Measurements from ENCODE around the gene TTC38. TPM values are rescaled to one million over a fixed set of nuclear protein-coding genes. Genes with fewer than 3 reads are reported as not detected.
A peak's percentile ranks its signal among the peaks of the same experiment; 100 is the strongest.

The TTC38 gene
- total RNA-seq, result 24.1 TPM
- long read RNA-seq, transcript TTC38-201 (14 exons, 2,610 nt), result major isoform, 57 of 85 reads
- long read RNA-seq, partial matches to known transcripts, result 7 of 85 reads
- long read RNA-seq, other reads (novel, unspliced or antisense), result 21 of 85 reads

GRCh38 chr22:46267431-46268279, at the start of gene TTC38:
TTC38 (plus strand) TSS chr22:46268008; CDS start chr22:46268040, 32 bp downstream.
- ATAC-seq (ENCODE audit: poor library complexity) (peak; percentile 98), DNase-seq (peak; percentile 97)
- intact Hi-C loops (cut with DNase I), result no loop called here

GRCh38 chr22:46219636-46220035, 48.2 kb upstream of the TTC38 start:
- intact Hi-C loops (cut with DNase I), result no loop called here
- no peak for DNase-seq
- ATAC-seq (ENCODE audit: poor library complexity), result no peak

- ATAC-seq (ENCODE audit: poor library complexity) (no peak), DNase-seq (no peak)
- intact Hi-C loops (cut with DNase I), result no loop called here
These were observed 46.9 kb upstream of the TTC38 start for GRCh38 chr22:46220921-46221320.

GRCh38 chr22:46224044-46224897, 43.5 kb upstream of the TTC38 start:
- ATAC-seq (ENCODE audit: poor library complexity), result peak; percentile 20
- no peak for DNase-seq
- intact Hi-C loops (cut with DNase I), result no loop called here

GRCh38 chr22:46224898-46225290, 42.9 kb upstream of the TTC38 start:
- intact Hi-C loops (cut with DNase I), result no loop called here
- no peak for DNase-seq
- ATAC-seq (ENCODE audit: poor library complexity), result no peak

DNA sequence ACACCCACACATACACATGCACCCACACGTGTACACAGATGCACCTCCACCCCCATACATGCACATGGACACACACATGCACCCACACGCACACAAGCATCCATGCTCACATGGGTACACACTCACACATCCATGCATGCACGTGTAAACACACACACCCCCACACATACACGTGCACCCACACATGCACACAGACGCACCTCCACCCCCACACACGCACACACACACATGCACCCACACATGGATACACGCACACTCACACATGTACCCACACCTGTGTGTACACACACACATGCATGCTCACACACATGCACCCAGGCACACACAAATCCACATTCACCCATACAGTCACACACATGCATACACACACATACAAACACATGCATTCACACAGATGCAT, 42.2 kb upstream of the TTC38 start:
- intact Hi-C loops (cut with DNase I), result no loop called here
- no peak for ATAC-seq (ENCODE audit: poor library complexity)
- DNase-seq, result no peak

GRCh38 chr22:46226577-46226976, 41.2 kb upstream of the TTC38 start:
- DNase-seq (no peak), ATAC-seq (ENCODE audit: poor library complexity) (no peak)
- intact Hi-C loops (cut with DNase I), result no loop called here

- ATAC-seq (ENCODE audit: poor library complexity), result no peak
- no peak for DNase-seq
- intact Hi-C loops (cut with DNase I), result no loop called here
These were observed 38.1 kb upstream of the TTC38 start for GRCh38 chr22:46229701-46230100.

DNA sequence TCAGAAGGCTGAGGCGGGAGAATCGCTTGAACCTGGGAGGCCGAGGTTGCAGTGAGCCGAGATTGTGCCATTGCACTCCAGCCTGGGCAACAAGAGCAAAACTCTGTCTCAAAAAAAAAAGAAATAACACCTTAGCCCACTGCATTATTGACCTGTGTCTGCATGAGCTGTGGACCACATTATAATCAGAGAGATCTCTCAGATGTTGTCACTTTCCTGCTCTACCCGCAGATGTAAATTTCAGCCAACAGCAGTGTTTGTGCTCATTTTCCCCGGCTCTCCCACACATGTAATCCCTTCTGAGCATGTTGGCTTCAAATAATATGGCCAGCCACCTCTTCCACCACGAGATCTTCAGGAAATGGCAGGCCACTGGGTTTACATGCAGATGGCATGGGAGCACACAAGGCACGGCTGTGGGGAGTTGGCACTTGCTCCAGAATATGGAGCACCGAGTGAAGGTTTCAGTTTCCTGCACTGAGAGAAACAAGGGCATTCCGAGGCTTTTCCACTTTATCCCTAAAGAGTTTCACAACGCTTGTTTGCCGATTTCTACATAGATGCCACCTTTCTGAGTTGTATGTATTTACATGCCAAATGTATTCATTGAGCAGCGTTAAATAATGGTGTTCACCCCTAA, 37.4 kb upstream of the TTC38 start:
- intact Hi-C loops (cut with DNase I), result no loop called here

GRCh38 chr22:46233231-46233630, 34.6 kb upstream of the TTC38 start:
- peak; percentile 82 for ATAC-seq (ENCODE audit: poor library complexity)
- peak; percentile 66 for DNase-seq
- intact Hi-C loops (cut with DNase I), result no loop called here

More for the DNA sequence above, 37.4 kb upstream of the TTC38 start:
- ATAC-seq (ENCODE audit: poor library complexity) (no peak), DNase-seq (no peak)

- intact Hi-C loops (cut with DNase I), result no loop called here
- no peak for ATAC-seq (ENCODE audit: poor library complexity)
These were observed 32.8 kb upstream of the TTC38 start for GRCh38 chr22:46234969-46235368.

GRCh38 chr22:46237453-46238124, 30.2 kb upstream of the TTC38 start:
- intact Hi-C loops (cut with DNase I), result no loop called here
- ATAC-seq (ENCODE audit: poor library complexity) (peak; percentile 55), DNase-seq (peak; percentile 83)

More at GRCh38 chr22:46234969-46235368, 32.8 kb upstream of the TTC38 start:
- no peak for DNase-seq

DNA sequence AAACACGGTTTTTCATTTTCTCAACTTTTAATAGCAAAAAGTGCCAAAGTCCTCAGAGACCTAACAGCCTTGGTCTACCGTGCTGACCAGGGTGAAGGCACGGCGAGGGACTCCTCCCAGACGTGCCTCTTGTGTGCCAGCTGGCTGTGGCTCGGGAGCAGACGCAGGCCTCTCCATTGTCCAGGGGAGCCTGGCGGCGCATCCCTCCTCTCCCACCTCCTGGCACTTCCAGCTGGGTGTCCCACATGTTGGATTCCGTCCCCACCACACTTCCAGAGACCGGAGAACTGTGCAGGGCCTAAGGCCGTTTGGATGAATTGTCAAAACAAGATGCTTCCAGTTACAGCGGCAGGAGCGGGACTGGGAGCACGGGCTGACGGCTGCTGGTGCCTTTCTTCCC, 29.3 kb upstream of the TTC38 start:
- ATAC-seq (ENCODE audit: poor library complexity), result peak; percentile 47
- no peak for DNase-seq
- intact Hi-C loops (cut with DNase I), result no loop called here

DNA sequence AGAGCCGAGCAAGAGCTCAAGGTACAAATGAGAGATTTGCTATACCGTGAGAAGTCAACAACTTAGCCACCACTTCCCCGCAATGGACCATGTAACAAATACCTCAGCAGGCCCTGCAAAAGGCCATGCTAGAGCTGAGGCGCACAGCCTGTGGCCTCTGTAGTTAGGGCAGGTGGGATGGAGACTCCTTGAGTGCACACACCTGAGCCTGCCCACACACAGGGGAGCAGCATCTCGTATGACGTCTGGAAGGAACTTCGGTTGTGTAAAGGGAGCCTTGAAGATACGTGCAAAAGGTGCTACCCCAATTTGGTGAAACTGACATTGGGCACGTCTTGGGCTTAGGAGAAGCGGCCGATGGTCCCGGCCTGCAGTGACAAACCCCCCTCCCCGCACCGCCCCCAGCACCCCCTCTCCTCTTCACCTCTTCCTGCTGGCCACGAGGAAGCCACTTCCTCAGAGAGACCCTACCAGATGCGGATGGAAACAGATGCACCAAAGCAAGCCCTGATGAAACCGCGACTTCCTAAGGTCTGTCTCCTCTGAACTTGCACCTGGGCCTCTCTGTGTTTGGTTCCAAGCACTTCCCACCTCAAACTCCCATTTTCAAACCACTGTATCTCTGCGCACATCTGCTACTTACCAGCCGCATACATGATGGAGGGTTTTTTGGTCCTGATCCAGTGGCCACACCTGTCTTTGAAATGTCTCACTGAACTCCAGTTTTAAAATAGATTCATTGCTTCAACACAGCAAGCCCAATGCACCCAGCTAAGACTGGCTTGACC, 28.4 kb upstream of the TTC38 start:
- no peak for ATAC-seq (ENCODE audit: poor library complexity)
- intact Hi-C loops (cut with DNase I), result no loop called here
- DNase-seq, result no peak

DNA sequence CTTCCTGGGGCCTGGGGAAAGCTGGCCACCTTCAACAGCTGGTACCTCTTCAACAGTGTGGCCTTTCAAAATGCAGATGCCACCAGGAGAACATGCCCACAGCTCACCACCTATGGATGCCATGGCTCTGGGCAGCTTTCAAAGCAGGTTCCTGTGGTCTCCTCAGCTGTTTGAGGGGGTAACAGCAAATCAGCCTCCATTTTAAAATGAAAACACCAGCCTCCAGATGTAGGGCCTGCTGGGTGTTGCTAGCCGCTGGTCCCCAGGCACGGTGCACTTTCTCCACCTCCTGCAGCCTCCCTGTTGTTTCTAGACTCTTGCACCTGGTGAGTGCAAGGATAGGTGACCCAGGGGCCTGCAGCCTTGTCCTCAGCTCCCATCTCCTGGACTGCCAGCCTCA, 27.7 kb upstream of the TTC38 start:
- DNase-seq (no peak), ATAC-seq (ENCODE audit: poor library complexity) (no peak)
- intact Hi-C loops (cut with DNase I), result no loop called here

DNA sequence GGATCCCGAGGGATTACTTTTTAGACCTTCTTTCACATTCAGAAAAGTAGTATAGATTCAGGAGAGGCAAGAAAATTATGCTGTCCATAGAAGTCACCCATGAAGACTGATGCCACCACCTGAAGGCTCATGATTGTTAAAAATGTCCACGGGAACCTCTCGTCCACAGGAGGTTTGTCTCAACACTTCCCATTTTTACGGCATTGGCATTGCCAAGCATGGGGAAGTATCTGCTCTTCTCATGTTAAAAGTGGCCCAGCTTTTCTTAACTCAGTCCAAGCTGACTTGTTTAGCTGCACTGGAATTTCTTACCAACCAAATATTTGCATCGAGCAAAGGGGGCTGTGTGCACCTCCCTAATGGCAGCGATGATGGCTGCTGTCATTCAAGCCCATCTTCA, 27.3 kb upstream of the TTC38 start:
- ATAC-seq (ENCODE audit: poor library complexity), result no peak
- intact Hi-C loops (cut with DNase I), result no loop called here
- DNase-seq, result no peak

DNA sequence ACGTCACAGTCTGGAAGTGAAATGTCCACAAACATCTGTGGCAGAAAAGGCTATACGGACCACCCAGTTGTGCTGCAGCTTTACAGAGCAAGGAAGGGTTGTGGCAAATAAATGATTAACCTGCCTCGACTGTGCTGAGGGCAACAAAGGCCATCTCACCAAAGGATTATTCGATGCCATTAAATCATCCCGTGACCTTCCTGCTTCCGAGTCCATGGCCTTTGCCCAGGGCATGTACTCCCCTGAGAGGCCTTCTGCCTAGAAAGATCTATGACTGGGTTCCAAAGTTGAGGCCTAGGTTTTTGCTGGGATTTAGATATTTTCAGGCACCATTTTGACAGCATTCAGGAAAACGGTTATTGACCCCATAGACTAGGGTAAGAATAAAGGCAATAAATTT, 26.9 kb upstream of the TTC38 start:
- intact Hi-C loops (cut with DNase I), result no loop called here
- DNase-seq, result no peak
- ATAC-seq (ENCODE audit: poor library complexity), result no peak

Measured in Right ventricle myocardium superior (tissue), 1 donor.